GM10847 (cell line): ENCODE results near the gene UBXN11.

Source experiments
- POLR2A ChIP-seq: IDR thresholded peaks from 2 replicates; pipeline ENCODE4 v1.6.1; 2011; ENCODE audit not compliant: insufficient read length; ENCODE audit errors: extremely low read depth

The UBXN11 gene

DNA sequence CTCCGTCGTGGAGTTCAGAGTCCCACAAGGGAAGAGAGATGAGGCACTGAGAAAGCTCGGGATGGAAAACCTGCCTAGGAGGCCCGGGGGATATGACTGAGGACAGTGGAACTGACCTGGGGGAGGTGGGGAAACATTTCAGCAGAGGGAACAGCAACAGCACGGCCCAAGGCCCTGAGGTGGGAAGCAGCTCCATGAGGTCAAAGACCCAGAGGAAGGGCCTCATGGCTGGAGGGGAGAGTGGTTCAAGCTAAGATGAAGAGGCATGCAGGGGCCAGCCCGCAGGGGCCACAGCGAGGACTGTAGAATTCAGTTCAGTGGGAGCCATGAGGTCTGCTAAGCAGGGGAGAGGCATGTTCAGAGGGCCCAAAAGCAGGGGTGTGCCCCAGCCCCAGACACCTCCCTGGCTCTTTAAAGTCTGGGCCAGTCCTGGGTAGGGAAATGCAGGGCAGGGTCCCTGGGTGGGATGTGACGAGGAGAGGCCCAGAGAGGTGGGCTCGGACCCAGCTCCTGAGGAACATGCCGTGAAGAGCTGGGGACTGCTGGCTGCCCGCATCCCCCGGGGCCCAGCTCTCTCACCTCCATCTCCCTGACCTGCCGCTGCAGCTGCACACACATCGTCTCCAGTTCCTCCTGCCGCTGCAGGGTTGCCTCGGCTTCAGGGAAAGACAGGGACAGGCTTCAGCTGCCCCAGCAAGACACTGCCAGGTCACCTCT lies 9.9 kb downstream of the UBXN11 start:
- TF ChIP-seq POLR2A: no peak

DNA sequence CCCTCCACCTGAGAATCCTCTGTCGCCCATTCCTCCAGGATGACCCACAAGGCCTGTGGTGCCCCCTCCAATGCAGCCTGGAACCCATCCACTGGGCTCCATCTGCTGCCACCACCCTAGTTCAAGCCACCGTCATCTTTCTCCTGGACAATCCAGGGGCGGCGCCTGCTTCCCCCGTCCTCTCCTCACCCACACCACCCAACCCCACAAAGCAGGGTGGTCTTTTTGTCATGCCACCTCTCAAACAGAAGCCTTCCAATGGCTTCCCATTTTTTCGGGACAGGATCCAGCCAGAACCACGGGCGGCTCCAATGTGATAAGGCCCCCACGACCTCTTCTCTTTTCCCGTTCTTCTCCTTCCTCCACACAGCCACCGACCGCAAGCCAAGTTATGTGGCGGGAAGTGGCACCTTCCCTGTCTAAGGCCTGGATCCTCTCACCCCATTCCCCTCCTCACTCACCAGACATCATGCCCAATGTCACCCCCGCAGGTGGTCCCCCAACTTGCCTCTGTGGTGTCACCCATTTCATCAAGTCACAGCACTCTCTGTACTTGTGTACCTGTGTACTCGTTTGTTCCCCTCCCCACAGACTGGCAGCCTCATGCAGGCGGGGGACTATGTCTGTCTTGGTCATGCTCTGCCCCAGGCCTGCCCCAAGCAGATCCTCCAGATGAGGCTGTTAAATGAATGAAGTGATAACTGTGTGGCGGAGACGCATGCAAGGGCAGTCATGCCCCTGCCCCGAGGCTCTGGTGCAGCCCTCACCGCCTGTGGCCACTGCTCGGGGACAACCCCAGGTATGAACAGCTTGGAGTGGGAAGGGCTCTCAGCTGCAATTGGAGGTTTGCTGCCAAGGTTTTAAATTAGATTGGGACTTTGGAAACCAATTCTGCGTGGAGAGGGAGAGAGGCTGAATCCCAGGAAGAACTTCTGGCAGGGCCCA lies 11.0 kb downstream of the UBXN11 start:
- TF ChIP-seq POLR2A: no peak

DNA sequence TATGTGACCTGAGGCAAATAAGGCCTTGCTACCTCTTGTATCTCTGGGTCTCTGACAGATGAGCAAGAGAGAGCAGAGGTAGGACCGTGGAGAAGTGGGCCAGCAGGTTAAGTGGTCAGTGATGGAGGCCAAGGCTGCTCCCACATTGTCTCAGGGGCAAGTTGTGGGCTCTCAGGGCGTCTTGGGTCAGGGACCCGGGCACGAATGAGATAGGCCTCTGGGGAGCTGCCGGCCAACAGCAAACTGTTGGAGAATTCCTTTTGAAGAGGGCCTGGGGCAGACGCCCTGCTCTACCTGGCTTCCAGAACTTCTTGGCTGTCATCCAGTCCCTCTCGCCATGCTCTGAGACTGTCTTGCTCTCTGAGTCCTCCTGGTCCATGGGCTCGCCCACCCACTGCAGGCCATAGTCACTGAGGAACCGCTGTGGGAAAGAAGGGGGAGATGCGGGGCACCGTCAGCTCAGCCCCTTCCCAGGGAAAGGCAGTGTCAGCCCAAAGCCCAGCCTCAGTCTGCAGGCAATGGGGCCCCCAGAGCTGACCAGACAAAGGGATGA lies 12.4 kb downstream of the UBXN11 start:
- no peak for TF ChIP-seq POLR2A

DNA sequence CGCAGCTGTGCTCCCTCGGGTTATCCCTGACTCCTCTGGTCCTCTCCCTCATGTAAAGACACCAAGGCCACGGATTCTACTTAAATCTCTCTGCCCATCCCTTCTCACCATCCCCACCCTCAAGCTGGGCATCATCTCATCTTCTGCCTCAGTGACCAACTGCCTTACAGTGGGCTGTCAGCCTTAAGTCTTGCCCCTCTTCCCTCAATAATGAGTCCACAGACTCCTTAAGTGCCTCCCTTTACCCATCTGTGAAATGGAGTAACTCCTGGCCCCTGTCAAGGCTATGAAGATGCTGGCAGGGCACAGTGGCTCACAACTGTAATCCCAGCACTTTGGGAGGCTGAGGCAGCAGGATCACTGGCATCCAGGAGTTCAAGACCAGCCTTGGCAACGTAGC lies 14.5 kb downstream of the UBXN11 start:
- TF ChIP-seq POLR2A: no peak

DNA sequence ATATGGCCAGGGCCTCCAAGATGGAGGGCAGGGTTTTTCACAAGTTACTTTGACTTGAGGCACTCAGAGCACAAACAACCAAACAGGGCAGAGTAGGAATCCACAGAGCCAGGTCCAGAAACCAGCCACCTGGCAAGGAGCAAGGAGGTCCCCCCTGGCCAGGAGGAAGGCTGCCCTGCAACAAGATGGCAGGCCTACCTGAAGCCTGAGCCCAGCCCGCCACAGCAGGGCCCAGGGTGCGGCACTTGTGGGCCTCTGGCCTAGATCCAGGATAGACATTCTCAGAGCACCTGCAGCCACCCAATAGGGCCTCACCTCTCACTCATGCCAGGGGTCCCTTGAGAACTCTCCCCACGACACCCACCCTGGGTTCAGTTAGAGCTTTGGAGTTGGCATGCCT lies 15.0 kb downstream of the UBXN11 start:
- no peak for TF ChIP-seq POLR2A

DNA sequence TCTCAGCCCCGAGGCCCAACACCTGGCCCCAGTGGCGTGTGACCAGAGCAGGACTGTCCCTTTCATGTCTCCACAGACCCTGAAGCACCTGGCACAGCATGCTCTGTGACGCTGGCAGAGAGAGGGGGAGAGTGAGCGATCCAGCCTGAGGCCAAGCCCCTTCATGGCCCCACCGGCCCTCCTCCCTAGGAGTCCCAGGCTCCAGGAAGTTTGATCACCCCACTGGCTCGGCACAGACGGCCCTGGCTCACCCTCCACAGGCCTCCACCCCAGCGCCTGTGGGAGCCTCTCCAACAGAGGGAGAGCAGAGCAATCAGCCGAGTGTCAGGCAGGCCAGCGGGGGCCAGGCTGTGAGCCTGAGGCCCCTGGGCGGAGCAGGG lies 15.6 kb downstream of the UBXN11 start:
- no peak for TF ChIP-seq POLR2A

DNA sequence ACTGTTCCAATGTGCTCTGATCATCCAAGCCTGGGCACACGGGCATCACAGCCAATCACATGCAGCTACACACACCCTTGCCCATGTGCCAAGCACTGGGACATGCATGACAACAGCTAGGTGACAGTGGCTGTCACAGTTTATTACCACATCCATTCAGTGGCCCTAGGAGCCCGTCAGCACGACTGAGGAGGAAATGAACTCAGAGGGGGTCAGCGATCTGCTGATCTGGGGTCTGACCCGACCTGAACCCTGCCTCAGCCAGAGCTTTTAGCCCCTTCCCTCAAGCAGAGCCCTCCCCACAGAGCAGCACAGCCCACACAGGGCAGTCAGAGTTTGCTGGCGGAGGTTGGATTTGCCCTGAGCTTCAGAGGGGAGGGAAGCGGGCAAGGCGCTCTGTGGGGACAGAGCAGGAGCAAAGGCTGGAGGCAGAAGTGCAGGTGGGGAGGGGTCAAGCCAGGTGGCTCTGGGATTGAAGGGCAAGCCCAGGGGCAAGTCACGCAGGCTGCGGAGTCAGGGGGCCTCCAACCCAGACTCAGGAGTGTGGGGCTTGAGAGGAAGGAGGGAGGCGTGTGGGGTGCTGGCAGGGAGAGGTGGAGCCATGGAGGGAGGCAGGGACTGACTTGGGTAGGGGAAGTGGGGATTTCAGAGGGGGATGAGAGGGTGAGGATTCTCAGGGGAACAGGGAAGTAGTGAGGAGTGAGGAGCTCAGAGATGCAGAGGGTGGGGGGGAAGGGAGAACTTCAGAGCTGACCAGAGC lies 16.1 kb downstream of the UBXN11 start:
- TF ChIP-seq POLR2A: peak; percentile 1

DNA sequence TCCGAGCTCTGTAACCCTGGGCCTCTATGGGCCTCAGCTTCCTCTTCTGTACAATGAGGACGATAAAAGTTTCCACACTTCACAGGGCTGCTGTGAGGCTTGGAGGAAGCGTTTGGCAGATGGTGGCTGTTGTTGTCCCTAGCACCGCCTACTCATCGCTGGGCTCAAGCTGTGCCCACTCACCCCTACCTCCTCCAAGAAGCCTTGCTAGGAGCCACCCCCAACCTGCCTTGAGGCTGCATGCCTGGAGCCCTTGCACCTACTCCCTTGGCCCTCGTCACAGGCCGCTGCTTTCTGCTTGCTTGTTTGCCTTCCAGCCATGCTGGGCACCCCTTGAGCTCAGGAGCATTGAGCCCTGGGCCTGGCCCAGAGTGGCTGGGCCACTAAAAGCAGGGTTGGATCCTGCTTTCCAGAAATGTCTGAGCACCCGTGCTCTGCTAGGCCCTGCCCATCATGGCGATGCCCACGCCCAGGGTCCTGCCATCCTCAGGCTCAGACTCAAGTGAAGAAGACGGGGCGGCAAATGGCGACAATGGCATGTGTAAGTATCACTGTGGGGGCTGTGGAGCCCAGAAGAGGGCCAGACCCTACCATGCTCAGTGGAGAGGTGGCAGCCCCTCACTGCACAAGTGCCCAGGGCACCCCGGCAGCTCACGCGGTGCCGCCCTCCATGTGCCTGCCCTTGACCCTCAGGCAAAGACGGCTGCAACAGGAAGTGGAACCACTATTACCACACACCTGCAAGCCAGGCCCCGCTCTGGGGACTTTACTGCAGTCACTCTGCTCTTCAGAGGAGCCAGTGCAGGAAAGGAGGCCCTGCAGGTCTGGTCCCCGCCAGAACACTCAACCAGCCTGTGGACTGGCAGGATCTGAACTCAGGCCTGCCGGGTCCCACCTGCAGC lies 17.0 kb downstream of the UBXN11 start:
- TF ChIP-seq POLR2A: peak; percentile 47

DNA sequence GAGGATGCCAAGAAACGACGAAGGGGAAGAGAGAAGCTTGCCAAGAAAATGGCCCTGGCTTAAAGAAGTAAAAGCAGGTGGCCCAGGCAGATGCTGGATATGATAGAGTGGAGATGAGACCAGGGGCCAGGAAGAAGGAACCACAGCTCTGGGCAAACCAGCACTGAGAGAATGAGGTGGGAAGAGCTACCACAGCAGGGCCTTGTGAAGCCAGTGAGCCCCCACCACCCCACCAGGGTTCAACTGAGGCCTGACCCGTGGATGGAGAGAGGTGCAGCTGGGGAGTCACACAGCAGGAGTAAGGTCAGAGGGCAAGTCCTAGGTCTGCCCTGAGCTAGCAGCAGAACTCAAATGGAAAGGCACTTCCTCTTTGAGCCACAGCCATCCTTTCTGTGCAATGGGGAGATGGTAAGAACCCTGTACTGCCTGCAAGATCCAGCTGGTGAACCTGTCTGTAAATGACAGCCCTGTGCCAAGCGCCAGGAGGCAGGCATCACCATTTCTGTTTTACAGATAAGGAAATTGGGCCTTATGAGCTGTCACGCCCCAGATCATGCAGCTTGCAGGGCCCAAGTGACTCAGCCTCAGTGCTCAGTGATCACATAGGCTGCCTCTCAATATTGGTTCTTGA lies 18.0 kb downstream of the UBXN11 start:
- peak; percentile 11 for TF ChIP-seq POLR2A

DNA sequence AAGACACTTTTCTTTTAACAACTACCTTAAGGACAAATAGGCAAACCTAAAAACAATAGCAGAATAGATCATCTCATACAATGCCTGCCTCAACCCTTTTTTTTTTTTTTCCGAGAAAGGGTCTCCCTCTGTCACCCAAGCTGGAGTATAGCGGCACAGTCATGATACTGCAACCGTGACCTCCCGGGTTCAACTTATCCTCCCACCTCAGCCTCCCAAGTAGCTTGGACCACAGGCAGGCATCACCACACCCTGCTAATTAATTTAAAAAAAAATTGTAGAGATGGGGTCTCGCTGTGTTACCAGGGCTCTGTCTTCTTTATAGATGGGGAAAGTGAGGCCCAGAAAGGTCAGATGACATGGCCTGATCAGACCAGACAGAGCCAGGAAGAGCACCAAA lies 18.6 kb downstream of the UBXN11 start:
- no peak for TF ChIP-seq POLR2A

DNA sequence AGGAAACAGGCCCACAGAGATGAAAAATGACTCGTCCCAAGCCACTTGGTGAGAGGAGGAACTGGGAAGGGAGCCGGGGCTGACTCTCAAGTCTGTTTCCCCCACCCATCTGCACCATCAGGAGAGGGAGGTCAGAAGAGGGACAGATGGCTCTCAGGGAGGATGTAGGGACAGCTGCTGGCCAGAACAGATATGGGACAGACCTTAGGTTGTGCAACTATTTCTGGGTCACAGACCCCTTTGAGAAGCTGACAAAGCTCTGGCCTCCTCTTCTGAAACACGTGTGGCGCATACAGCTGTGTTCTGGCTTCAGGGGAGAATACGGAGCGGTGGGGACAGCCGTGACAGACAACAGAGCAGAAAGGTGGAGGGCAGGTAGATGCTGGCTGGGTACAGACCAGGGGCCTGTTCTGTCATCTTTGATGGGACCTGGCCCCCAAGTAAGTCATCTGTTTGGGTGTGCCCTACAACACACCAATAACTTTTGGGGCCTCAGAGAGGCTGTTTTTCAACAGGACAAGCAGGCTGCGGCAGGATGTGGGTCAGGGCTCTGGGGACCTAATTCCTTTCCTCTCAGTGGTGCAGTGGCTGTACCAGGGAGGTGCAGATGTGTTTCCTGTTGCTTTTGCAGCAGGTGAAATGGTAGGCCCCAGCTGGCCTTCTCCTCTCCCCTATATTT lies 19.3 kb downstream of the UBXN11 start:
- TF ChIP-seq POLR2A: no peak

DNA sequence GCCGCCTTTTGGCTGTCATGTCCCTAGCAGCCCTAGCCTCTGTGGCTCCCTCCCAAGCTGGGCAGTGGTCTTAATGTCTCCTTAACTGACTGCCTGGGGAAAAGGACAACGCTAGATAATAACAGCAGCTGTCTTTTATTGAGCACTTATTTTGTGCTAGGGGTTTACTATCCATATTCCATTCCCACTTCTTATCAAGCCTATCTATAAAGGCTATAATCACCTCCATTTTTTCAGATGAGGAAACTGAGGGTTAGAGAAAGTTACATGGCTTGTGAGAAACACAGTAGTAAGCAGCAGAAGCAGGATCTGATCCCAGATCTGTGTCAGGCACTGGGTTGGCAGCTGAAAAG lies 20.4 kb downstream of the UBXN11 start:
- no peak for TF ChIP-seq POLR2A

DNA sequence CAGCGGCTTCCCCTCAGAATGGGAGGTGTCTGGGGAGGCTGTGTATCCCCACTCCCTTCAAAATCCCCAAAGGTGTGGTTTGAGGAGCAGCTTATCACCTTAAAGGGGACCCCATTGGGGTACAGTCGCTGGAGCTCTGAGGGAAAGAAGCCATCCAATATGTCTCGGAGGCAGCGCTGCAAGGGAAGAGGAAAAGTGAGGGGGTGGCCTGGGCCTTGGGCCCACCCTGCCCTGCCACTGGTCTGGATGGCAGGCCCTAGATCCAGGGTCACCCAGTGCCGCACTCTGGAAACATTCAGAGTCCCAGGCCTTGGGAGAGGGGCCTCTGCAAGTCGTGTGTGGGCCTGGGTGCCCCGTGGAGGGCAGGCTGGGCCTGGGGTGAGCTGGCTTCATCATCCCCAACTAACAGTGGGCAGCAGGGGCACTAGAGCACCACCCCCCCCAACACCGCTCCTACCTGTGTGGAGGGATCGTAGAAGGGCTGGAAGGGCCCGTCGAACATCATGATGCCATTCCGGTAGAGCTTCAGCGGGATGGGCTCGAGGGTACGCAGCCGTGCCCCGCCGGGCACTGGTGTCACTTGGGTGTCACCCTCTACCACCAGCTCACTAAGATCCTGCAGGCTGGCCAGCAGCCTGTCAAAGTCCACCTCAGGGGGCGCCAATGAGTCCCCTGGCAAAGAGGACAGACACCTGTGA lies 20.9 kb downstream of the UBXN11 start:
- TF ChIP-seq POLR2A: no peak
